Subcutaneous adipose tissue (tissue), 4 donors: ENCODE measurements around the gene SLC43A2. TPM values are rescaled to one million over a fixed set of nuclear protein-coding genes. Genes with fewer than 3 reads are reported as not detected.

Experiments used
- total RNA-seq, 4 donors: library from RNA; depleted of rRNA; stranded (reverse); fragments of >200 nt; gene quantifications; one replicate each; pipeline ENCODE4 v1.1.0, GENCODE V29; 2016
- TF ChIP-seq, protein P1 (sequence below): fragments of 450-650 bp; IDR thresholded peaks from one replicate; pipeline ENCODE4 v1.5.1; 2016; ENCODE audit warnings: low read depth, mild to moderate bottlenecking, control low read depth, antibody characterized with exemption, moderate library complexity

The SLC43A2 gene
- total RNA-seq, 4 donors from 2014 or later: 7.3 to 25.6 (median 16.7) TPM

DNA sequence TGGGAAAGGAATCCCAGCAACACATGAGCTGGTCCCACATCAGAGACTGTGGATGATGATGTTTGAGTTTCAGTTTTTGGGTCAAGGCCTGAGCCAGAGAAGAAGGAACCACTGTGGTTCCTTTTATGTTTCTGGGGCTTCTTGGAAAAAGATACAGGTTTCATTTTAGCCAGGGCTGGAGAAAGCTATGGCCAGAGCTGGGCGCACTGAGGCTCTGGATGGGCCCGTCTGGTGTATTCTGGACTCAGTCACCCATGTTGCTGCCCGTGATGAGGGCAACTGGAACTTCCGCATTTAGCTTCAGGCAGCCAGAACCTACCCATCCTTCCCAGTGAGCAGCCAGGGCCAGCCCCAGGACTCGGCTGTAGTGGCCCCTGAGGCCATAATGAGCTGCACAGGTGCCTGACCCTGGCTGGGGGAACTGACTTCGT, 51.0 kb downstream of the SLC43A2 start:
- TF ChIP-seq, protein P1, sequence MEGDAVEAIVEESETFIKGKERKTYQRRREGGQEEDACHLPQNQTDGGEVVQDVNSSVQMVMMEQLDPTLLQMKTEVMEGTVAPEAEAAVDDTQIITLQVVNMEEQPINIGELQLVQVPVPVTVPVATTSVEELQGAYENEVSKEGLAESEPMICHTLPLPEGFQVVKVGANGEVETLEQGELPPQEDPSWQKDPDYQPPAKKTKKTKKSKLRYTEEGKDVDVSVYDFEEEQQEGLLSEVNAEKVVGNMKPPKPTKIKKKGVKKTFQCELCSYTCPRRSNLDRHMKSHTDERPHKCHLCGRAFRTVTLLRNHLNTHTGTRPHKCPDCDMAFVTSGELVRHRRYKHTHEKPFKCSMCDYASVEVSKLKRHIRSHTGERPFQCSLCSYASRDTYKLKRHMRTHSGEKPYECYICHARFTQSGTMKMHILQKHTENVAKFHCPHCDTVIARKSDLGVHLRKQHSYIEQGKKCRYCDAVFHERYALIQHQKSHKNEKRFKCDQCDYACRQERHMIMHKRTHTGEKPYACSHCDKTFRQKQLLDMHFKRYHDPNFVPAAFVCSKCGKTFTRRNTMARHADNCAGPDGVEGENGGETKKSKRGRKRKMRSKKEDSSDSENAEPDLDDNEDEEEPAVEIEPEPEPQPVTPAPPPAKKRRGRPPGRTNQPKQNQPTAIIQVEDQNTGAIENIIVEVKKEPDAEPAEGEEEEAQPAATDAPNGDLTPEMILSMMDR: no peak

- TF ChIP-seq, protein P1: no peak
These were observed 51.5 kb downstream of the SLC43A2 start for GRCh38 chr17:1577182-1577581.

GRCh38 chr17:1576500-1576899, 52.1 kb downstream of the SLC43A2 start:
- TF ChIP-seq, protein P1: no peak

GRCh38 chr17:1574697-1575471, 53.8 kb downstream of the SLC43A2 start:
- TF ChIP-seq, protein P1: no peak

DNA sequence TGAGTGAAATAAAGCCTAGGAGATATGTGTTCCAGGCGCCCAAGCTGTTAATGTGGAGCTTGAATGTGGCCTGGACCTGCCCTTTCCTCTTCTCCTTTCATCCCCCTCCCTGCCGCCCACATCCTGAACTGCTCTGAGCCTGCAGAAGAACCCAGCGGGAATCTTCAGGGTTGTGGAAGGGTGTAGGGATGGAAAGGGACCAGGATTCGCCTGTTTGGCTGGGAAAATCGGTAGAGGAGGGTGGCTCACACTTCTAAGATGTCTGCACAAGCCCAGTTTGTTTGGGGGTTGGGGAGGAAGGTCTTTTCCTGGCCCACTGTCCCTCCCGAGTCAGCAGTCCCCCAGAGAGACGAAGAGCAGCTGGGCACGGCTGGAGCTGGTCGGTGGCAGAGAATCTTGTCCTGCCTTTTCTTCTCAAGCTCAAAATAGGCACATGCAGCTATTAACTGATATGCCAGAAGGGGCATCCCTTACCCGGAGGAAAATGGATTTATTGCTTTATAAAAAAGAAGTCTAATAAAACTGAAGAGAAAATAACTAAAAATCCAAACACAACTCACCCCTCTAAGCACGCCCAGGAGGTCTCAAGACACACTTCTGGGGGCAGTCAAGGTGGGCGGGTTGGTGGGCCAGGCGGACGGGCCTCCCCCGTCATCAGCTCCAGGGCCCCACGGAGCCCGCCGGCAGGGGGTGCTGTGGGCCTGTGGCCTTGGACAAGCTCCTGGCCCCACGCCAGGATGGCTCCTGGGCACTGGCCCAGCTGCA, 54.5 kb downstream of the SLC43A2 start:
- TF ChIP-seq, protein P1: no peak

GRCh38 chr17:1571341-1571704, 57.3 kb downstream of the SLC43A2 start:
- TF ChIP-seq, protein P1: no peak
